Upper lobe of left lung (tissue), 6 donors: ENCODE results near the gene IL9R. TPM values are rescaled to one million over a fixed set of nuclear protein-coding genes. Genes with fewer than 3 reads are reported as not detected.
"Not testable (repeated sequence)": the region's sequence is repeated elsewhere in the genome, so short reads cannot be mapped to it uniquely, and the experiment has no call there.

Experiments
- ATAC-seq, 2 donors: fragments of 200-7000 bp; cut with Tn5 transposase; one replicate each; pipeline ENCODE4 v1.9.1; 2022; ENCODE audit warnings: mild to moderate bottlenecking in 2 of 2, moderate library complexity in 2 of 2; ENCODE audit not compliant: low FRiP score in 2 of 2
- DNase-seq, 2 donors: peaks; one replicate each; pipeline ENCODE4 v3.0.0-alpha.2; 2019 to 2020
- H3K27ac ChIP-seq, 4 donors: fragments of 200-600 bp; sonication (generic); one replicate each; pipeline ENCODE4 v1.5.1; 2016 to 2019
- H3K27me3 ChIP-seq, 4 donors: fragments of 200-600 bp; sonication (generic); one replicate each; pipeline ENCODE4 v1.5.1; 2017 to 2019
- H3K36me3 ChIP-seq, 4 donors: fragments of 200-600 bp; sonication (generic); one replicate each; pipeline ENCODE4 v1.5.1; 2016 to 2019
- H3K4me1 ChIP-seq, 4 donors: fragments of 200-600 bp; sonication (generic); one replicate each; pipeline ENCODE4 v1.5.1; 2018 to 2019
- H3K4me3 ChIP-seq, 4 donors: fragments of 200-600 bp; sonication (generic); one replicate each; pipeline ENCODE4 v1.5.1; 2017 to 2019; ENCODE audit warnings: mild to moderate bottlenecking in 2 of 4, moderate library complexity in 1 of 4
- H3K9me3 ChIP-seq, 4 donors: fragments of 200-600 bp; sonication (generic); one replicate each; pipeline ENCODE4 v1.5.1; 2018 to 2019
- CTCF ChIP-seq, 6 experiments: fragments of 450-650 bp in 4 of 6; fragments of 200-600 bp in 2 of 6; sonication (generic) in 2 of 6; IDR thresholded peaks; one replicate each; pipeline ENCODE4 v1.5.1; 2016 to 2019; ENCODE audit warnings: antibody characterized with exemption in 6 of 6
- EP300 ChIP-seq, 4 donors: sonication (generic); formaldehyde crosslinking; IDR thresholded peaks; one replicate each; pipeline ENCODE4 v1.5.1; 2017; ENCODE audit warnings: antibody characterized with exemption in 4 of 4, control low read depth in 2 of 4
- POLR2A ChIP-seq, 4 donors: fragments of 450-650 bp; IDR thresholded peaks; one replicate each; pipeline ENCODE4 v1.5.1; 2016 to 2017; ENCODE audit warnings: antibody characterized with exemption in 4 of 4, mild to moderate bottlenecking in 2 of 4
- POLR2AphosphoS5 ChIP-seq, 2 donors: sonication (generic); formaldehyde crosslinking; IDR thresholded peaks; one replicate each; pipeline ENCODE4 v1.5.1; 2017; ENCODE audit warnings: antibody characterized with exemption in 2 of 2
- WGBS, 2 donors: methylation state at CpG; one replicate each; pipeline ENCODE4 v1.1.5; 2017 to 2018; 5-methylcytosine and 5-hydroxymethylcytosine counted together
- total RNA-seq, 6 donors: library from RNA; depleted of rRNA in 4 of 6; stranded (reverse); fragments of >200 nt in 4 of 6; gene quantifications; one replicate each; pipeline versions ENCODE4 v1.1.0 to v1.2.1, GENCODE V29; 2016 to 2021
- donor health status: DM: no; HTN: no; CAD: no; lungs with moderate emphysema.
- donor health status: DM: no; HTN: yes; CAD: no; lungs with severe emphysema.

The IL9R gene
- total RNA-seq, 6 donors from 2014 or later = 1.0 to 2.7 (median 1.7) TPM; not detected in 1

- 75 to 88% methylated on average over 2 of the region's 2 CpGs for WGBS, 2 donors
- Histone ChIP-seq H3K27me3 (no peaks in the 10 kb centered on the region), H3K9me3 (peaks cover 0 to 13% (median 3%) of the 10 kb centered on the region in 4 donors), H3K4me3 (no peak overlapping the region), H3K27ac (no peak overlapping the region), H3K36me3 (no peaks in the 10 kb centered on the region), H3K4me1 (no peaks in the 10 kb centered on the region)
- no peak for DNase-seq
- no peak for TF ChIP-seq POLR2AphosphoS5 (IDR thresholded peaks at IDR 0.05)
- no peak for TF ChIP-seq EP300 (IDR thresholded peaks at IDR 0.05)
- no peak for TF ChIP-seq CTCF (IDR thresholded peaks at IDR 0.05)
- TF ChIP-seq POLR2A (IDR thresholded peaks at IDR 0.05) = no peak
- no peak for ATAC-seq
Observed at GRCh38 chrX:155983326-155983725, 14.2 kb upstream of the IL9R start.

GRCh38 chrX:155985208-155985607, 12.3 kb upstream of the IL9R start:
- DNase-seq (no peak), ATAC-seq (no peak)
- 55 to 56% methylated on average over 2 of the region's 2 CpGs for WGBS, 2 donors
- Histone ChIP-seq H3K9me3 (peaks cover 0 to 13% (median 3%) of the 10 kb centered on the region in 4 donors), H3K27ac (no peak overlapping the region), H3K36me3 (no peaks in the 10 kb centered on the region), H3K4me3 (no peak overlapping the region), H3K27me3 (no peaks in the 10 kb centered on the region), H3K4me1 (no peaks in the 10 kb centered on the region)
- TF ChIP-seq CTCF (IDR thresholded peaks at IDR 0.05) = no peak
- TF ChIP-seq EP300 (IDR thresholded peaks at IDR 0.05) = no peak
- TF ChIP-seq POLR2AphosphoS5 (IDR thresholded peaks at IDR 0.05) = no peak
- no peak for TF ChIP-seq POLR2A (IDR thresholded peaks at IDR 0.05)

- not testable (repeated sequence) for DNase-seq, H3K36me3 ChIP-seq, H3K4me1 ChIP-seq, H3K27me3 ChIP-seq, H3K4me3 ChIP-seq, H3K27ac ChIP-seq, ATAC-seq
- H3K9me3 ChIP-seq = peaks cover 0 to 13% (median 3%) of the 10 kb centered on the region in 4 donors
- 23 to 39% methylated on average over 2 of the region's 2 CpGs for WGBS, 2 donors
Observed at GRCh38 chrX:155986995-155987394, 10.5 kb upstream of the IL9R start.

GRCh38 chrX:155988859-155989258, 8.6 kb upstream of the IL9R start:
- no peak overlapping the region for H3K27ac ChIP-seq
- no peaks in the 10 kb centered on the region for H3K36me3 ChIP-seq
- H3K4me3 ChIP-seq = no peak overlapping the region
- H3K9me3 ChIP-seq = peaks cover 0 to 4% (median 0%) of the 10 kb centered on the region in 4 donors
- no peaks in the 10 kb centered on the region for H3K27me3 ChIP-seq
- no peak for DNase-seq
- no peaks in the 10 kb centered on the region for H3K4me1 ChIP-seq
- no peak for ATAC-seq
- 82 to 88% methylated on average over 4 of the region's 4 CpGs for WGBS, 2 donors
- TF ChIP-seq EP300 (IDR thresholded peaks at IDR 0.05) = no peak
- no peak for TF ChIP-seq CTCF (IDR thresholded peaks at IDR 0.05)
- TF ChIP-seq POLR2AphosphoS5 (IDR thresholded peaks at IDR 0.05) = no peak
- TF ChIP-seq POLR2A (IDR thresholded peaks at IDR 0.05) = no peak

- Histone ChIP-seq H3K9me3 (no peaks in the 10 kb centered on the region), H3K4me3 (no peak overlapping the region), H3K36me3 (no peaks in the 10 kb centered on the region), H3K27me3 (no peaks in the 10 kb centered on the region), H3K4me1 (no peaks in the 10 kb centered on the region), H3K27ac (no peak overlapping the region)
- TF ChIP-seq POLR2AphosphoS5 (IDR thresholded peaks at IDR 0.05) (no peak), EP300 (IDR thresholded peaks at IDR 0.05) (no peak), CTCF (IDR thresholded peaks at IDR 0.05) (no peak), POLR2A (IDR thresholded peaks at IDR 0.05) (no peak)
- WGBS, 2 donors = 76 to 94% methylated on average over 2 of the region's 2 CpGs
- ATAC-seq (no peak), DNase-seq (no peak)
Observed at GRCh38 chrX:155993421-155993820, 4.1 kb upstream of the IL9R start.
